ENCODE measurements around the gene CEP295NL.

The CEP295NL gene

GRCh38 chr17:78886954-78887353, 16.0 kb downstream of the CEP295NL start:
- no peak for DNase-seq
- H3K36me3 ChIP-seq (ENCODE audit: control insufficient read depth, insufficient read depth, low read length), result no peaks in the 10 kb centered on the region
- no peak overlapping the region for H3K4me3 ChIP-seq (ENCODE audit: insufficient read depth, low read depth, low read length, poor library complexity, severe bottlenecking)
- peaks cover 9% of the 10 kb centered on the region for H3K4me1 ChIP-seq (ENCODE audit: control insufficient read depth, insufficient read depth, low read length, poor library complexity, severe bottlenecking)
- H3K27ac ChIP-seq (ENCODE audit: insufficient read depth, low read length, poor library complexity, severe bottlenecking), result no peak overlapping the region
- no peaks in the 10 kb centered on the region for H3K9me3 ChIP-seq (ENCODE audit: control insufficient read depth, low read length)
- H3K27me3 ChIP-seq (replicated peaks; ENCODE audit: control insufficient read depth, insufficient read depth, low read length, poor library complexity, severe bottlenecking), result peaks cover 6% of the 10 kb centered on the region

GRCh38 chr17:78885956-78886355, 17.0 kb downstream of the CEP295NL start:
- Histone ChIP-seq H3K27ac (ENCODE audit: insufficient read depth, low read length, poor library complexity, severe bottlenecking) (no peak overlapping the region), H3K4me3 (ENCODE audit: insufficient read depth, low read depth, low read length, poor library complexity, severe bottlenecking) (no peak overlapping the region), H3K4me1 (ENCODE audit: control insufficient read depth, insufficient read depth, low read length, poor library complexity, severe bottlenecking) (peaks cover 9% of the 10 kb centered on the region), H3K27me3 (replicated peaks; ENCODE audit: control insufficient read depth, insufficient read depth, low read length, poor library complexity, severe bottlenecking) (peaks cover 6% of the 10 kb centered on the region), H3K9me3 (ENCODE audit: control insufficient read depth, low read length) (no peaks in the 10 kb centered on the region), H3K36me3 (ENCODE audit: control insufficient read depth, insufficient read depth, low read length) (no peaks in the 10 kb centered on the region)
- DNase-seq, result no peak

GRCh38 chr17:78884876-78885667, 17.9 kb downstream of the CEP295NL start:
- Histone ChIP-seq H3K27ac (ENCODE audit: insufficient read depth, low read length, poor library complexity, severe bottlenecking) (no peak overlapping the region), H3K4me1 (ENCODE audit: control insufficient read depth, insufficient read depth, low read length, poor library complexity, severe bottlenecking) (peaks cover 10% of the 10 kb centered on the region), H3K4me3 (ENCODE audit: insufficient read depth, low read depth, low read length, poor library complexity, severe bottlenecking) (no peak overlapping the region), H3K36me3 (ENCODE audit: control insufficient read depth, insufficient read depth, low read length) (no peaks in the 10 kb centered on the region), H3K9me3 (ENCODE audit: control insufficient read depth, low read length) (no peaks in the 10 kb centered on the region), H3K27me3 (replicated peaks; ENCODE audit: control insufficient read depth, insufficient read depth, low read length, poor library complexity, severe bottlenecking) (peaks cover 6% of the 10 kb centered on the region)
- no peak for DNase-seq

GRCh38 chr17:78884148-78884825, 18.7 kb downstream of the CEP295NL start:
- DNase-seq, result no peak
- Histone ChIP-seq H3K4me1 (ENCODE audit: control insufficient read depth, insufficient read depth, low read length, poor library complexity, severe bottlenecking) (peaks cover 10% of the 10 kb centered on the region), H3K36me3 (ENCODE audit: control insufficient read depth, insufficient read depth, low read length) (no peaks in the 10 kb centered on the region), H3K4me3 (ENCODE audit: insufficient read depth, low read depth, low read length, poor library complexity, severe bottlenecking) (no peak overlapping the region), H3K27ac (ENCODE audit: insufficient read depth, low read length, poor library complexity, severe bottlenecking) (no peak overlapping the region), H3K9me3 (ENCODE audit: control insufficient read depth, low read length) (no peaks in the 10 kb centered on the region), H3K27me3 (replicated peaks; ENCODE audit: control insufficient read depth, insufficient read depth, low read length, poor library complexity, severe bottlenecking) (peaks cover 6% of the 10 kb centered on the region)

- H3K4me1 ChIP-seq (ENCODE audit: control insufficient read depth, insufficient read depth, low read length, poor library complexity, severe bottlenecking), result peaks cover 10% of the 10 kb centered on the region
- H3K9me3 ChIP-seq (ENCODE audit: control insufficient read depth, low read length), result no peaks in the 10 kb centered on the region
- no peaks in the 10 kb centered on the region for H3K36me3 ChIP-seq (ENCODE audit: control insufficient read depth, insufficient read depth, low read length)
- no peak overlapping the region for H3K4me3 ChIP-seq (ENCODE audit: insufficient read depth, low read depth, low read length, poor library complexity, severe bottlenecking)
- H3K27ac ChIP-seq (ENCODE audit: insufficient read depth, low read length, poor library complexity, severe bottlenecking), result no peak overlapping the region
- no peak for DNase-seq
- peaks cover 6% of the 10 kb centered on the region for H3K27me3 ChIP-seq (replicated peaks; ENCODE audit: control insufficient read depth, insufficient read depth, low read length, poor library complexity, severe bottlenecking)
Measured at GRCh38 chr17:78883533-78884131, 19.4 kb downstream of the CEP295NL start.

- DNase-seq, result no peak
Measured at GRCh38 chr17:78883089-78883532, 19.9 kb downstream of the CEP295NL start.

GRCh38 chr17:78882540-78883088, 20.4 kb downstream of the CEP295NL start:
- Histone ChIP-seq H3K9me3 (ENCODE audit: control insufficient read depth, low read length) (no peaks in the 10 kb centered on the region), H3K4me3 (ENCODE audit: insufficient read depth, low read depth, low read length, poor library complexity, severe bottlenecking) (no peak overlapping the region), H3K4me1 (ENCODE audit: control insufficient read depth, insufficient read depth, low read length, poor library complexity, severe bottlenecking) (peaks cover 10% of the 10 kb centered on the region), H3K27me3 (replicated peaks; ENCODE audit: control insufficient read depth, insufficient read depth, low read length, poor library complexity, severe bottlenecking) (peaks cover 6% of the 10 kb centered on the region), H3K27ac (ENCODE audit: insufficient read depth, low read length, poor library complexity, severe bottlenecking) (no peak overlapping the region), H3K36me3 (ENCODE audit: control insufficient read depth, insufficient read depth, low read length) (no peaks in the 10 kb centered on the region)
- no peak for DNase-seq

More at GRCh38 chr17:78883089-78883532, 19.9 kb downstream of the CEP295NL start:
- Histone ChIP-seq H3K4me3 (ENCODE audit: insufficient read depth, low read depth, low read length, poor library complexity, severe bottlenecking) (no peak overlapping the region), H3K27ac (ENCODE audit: insufficient read depth, low read length, poor library complexity, severe bottlenecking) (no peak overlapping the region), H3K9me3 (ENCODE audit: control insufficient read depth, low read length) (no peaks in the 10 kb centered on the region), H3K36me3 (ENCODE audit: control insufficient read depth, insufficient read depth, low read length) (no peaks in the 10 kb centered on the region), H3K4me1 (ENCODE audit: control insufficient read depth, insufficient read depth, low read length, poor library complexity, severe bottlenecking) (peaks cover 10% of the 10 kb centered on the region), H3K27me3 (replicated peaks; ENCODE audit: control insufficient read depth, insufficient read depth, low read length, poor library complexity, severe bottlenecking) (peaks cover 6% of the 10 kb centered on the region)

GRCh38 chr17:78879635-78880186, 23.3 kb downstream of the CEP295NL start:
- DNase-seq, result no peak
- no peak overlapping the region for H3K27ac ChIP-seq (ENCODE audit: insufficient read depth, low read length, poor library complexity, severe bottlenecking)
- peak overlapping the region; percentile 7 for H3K4me3 ChIP-seq (ENCODE audit: insufficient read depth, low read depth, low read length, poor library complexity, severe bottlenecking)
- H3K36me3 ChIP-seq (ENCODE audit: control insufficient read depth, insufficient read depth, low read length), result no peaks in the 10 kb centered on the region
- H3K27me3 ChIP-seq (replicated peaks; ENCODE audit: control insufficient read depth, insufficient read depth, low read length, poor library complexity, severe bottlenecking), result peaks cover 6% of the 10 kb centered on the region
- H3K4me1 ChIP-seq (ENCODE audit: control insufficient read depth, insufficient read depth, low read length, poor library complexity, severe bottlenecking), result peaks cover 10% of the 10 kb centered on the region
- no peaks in the 10 kb centered on the region for H3K9me3 ChIP-seq (ENCODE audit: control insufficient read depth, low read length)

- Histone ChIP-seq H3K27ac (ENCODE audit: insufficient read depth, low read length, poor library complexity, severe bottlenecking) (no peak overlapping the region), H3K4me1 (ENCODE audit: control insufficient read depth, insufficient read depth, low read length, poor library complexity, severe bottlenecking) (peaks cover 10% of the 10 kb centered on the region), H3K4me3 (ENCODE audit: insufficient read depth, low read depth, low read length, poor library complexity, severe bottlenecking) (no peak overlapping the region), H3K36me3 (ENCODE audit: control insufficient read depth, insufficient read depth, low read length) (no peaks in the 10 kb centered on the region), H3K27me3 (replicated peaks; ENCODE audit: control insufficient read depth, insufficient read depth, low read length, poor library complexity, severe bottlenecking) (peaks cover 6% of the 10 kb centered on the region), H3K9me3 (ENCODE audit: control insufficient read depth, low read length) (no peaks in the 10 kb centered on the region)
- DNase-seq, result no peak
Measured at GRCh38 chr17:78878871-78879527, 24.0 kb downstream of the CEP295NL start.

Data from effector memory CD4-positive, alpha-beta T cell (primary cell).